ENCODE results near the gene TRDMT1.

The TRDMT1 gene

DNA sequence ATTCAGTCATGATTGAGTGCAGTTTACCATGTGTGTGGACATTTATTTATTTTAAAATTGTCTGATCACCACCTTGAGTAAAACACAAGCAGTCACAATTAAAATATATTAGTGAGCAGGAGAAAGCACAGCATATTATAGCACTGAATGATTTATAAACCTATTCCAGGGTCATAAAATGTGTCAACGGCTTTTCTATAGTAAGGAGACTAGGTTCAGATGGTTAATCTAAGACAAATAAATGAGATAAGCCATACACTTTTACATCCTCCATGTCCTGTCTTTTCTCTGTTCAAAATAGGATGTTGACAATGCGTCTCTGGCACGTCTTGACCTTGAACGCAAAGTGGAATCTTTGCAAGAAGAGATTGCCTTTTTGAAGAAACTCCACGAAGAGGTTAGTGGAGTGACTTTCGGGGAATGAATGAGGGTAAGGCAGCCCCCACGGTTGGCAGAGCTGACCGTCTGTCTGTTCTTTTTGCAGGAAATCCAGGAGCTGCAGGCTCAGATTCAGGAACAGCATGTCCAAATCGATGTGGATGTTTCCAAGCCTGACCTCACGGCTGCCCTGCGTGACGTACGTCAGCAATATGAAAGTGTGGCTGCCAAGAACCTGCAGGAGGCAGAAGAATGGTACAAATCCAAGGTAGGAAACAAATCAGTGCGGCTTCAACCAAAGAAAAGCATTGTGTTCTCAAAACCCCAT is 32.0 kb upstream of the TRDMT1 start:
- no peak for ATAC-seq (ENCODE audit: low read depth)

DNA sequence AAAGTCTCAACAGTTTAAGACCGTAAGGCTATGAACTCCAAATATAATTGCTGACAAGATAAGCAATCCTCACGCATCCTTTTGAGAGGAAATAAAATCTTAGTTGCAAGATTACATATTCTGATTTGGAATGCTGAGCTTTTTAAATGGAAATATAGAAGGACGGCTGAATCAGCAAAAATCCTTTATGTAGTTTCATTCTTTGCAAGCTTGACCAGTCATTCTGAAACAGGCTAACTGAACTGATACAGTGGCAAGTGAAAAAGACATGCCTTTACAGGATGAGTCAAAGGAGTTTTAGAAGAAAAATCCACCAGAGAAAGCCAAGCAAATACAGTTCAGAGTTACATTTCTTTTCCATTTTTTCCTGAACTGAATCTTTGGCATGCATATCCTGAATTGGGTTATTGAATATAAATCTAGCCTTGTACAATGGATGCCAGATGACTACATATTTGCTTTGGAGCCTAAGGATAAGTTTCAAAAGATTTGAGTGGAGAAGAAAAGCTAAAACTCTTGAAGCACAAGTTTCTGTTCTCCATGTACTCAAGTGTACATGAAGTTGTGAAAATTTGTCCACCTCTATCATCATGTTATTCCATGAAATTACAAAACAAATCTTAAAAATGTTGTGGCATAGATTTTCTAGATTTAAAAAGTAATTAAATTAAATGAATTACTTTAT is 30.9 kb upstream of the TRDMT1 start:
- no peak for DNase-seq (ENCODE audit: low spot score)
- no peaks in the 10 kb centered on the region for H3K9me3 ChIP-seq (ENCODE audit: severe bottlenecking)
- H3K36me3 ChIP-seq (ENCODE audit: low read depth), result peaks cover 73% of the 10 kb centered on the region

More for the DNA sequence above, 32.0 kb upstream of the TRDMT1 start:
- H3K27ac ChIP-seq (ENCODE audit: poor library complexity, severe bottlenecking), result peak overlapping the region; percentile 87
- no peaks in the 10 kb centered on the region for H3K9me3 ChIP-seq (ENCODE audit: severe bottlenecking)
- H3K4me3 ChIP-seq (ENCODE audit: severe bottlenecking), result no peak overlapping the region
- TF ChIP-seq, protein P1, sequence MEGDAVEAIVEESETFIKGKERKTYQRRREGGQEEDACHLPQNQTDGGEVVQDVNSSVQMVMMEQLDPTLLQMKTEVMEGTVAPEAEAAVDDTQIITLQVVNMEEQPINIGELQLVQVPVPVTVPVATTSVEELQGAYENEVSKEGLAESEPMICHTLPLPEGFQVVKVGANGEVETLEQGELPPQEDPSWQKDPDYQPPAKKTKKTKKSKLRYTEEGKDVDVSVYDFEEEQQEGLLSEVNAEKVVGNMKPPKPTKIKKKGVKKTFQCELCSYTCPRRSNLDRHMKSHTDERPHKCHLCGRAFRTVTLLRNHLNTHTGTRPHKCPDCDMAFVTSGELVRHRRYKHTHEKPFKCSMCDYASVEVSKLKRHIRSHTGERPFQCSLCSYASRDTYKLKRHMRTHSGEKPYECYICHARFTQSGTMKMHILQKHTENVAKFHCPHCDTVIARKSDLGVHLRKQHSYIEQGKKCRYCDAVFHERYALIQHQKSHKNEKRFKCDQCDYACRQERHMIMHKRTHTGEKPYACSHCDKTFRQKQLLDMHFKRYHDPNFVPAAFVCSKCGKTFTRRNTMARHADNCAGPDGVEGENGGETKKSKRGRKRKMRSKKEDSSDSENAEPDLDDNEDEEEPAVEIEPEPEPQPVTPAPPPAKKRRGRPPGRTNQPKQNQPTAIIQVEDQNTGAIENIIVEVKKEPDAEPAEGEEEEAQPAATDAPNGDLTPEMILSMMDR (IDR thresholded peaks at IDR 0.05; ENCODE audit: poor library complexity, severe bottlenecking), result no peak
- H3K4me1 ChIP-seq (ENCODE audit: insufficient read depth, poor library complexity, severe bottlenecking), result peaks cover 18% of the 10 kb centered on the region
- H3K36me3 ChIP-seq (ENCODE audit: low read depth), result peaks cover 79% of the 10 kb centered on the region
- DNase-seq (ENCODE audit: low spot score), result no peak
- no peaks in the 10 kb centered on the region for H3K27me3 ChIP-seq (ENCODE audit: insufficient read depth, poor library complexity, severe bottlenecking)

DNA sequence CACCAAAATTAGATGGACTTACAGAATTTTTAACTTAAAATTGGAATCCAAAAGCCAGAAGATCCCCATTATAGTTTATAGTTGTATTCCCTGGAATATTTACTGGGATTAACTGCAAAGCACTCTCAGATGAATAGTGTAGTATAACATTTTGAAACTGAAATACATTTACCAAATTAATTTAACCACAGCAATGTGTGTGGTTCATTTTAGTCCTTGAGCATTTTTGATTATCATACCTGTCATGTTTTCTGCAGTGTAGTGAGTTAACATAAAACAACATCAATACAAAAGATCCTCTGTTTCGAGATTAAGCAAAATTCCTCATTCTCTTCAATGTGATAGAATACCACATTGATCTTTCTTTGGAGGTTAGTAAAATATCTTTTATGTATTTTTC is 30.3 kb upstream of the TRDMT1 start:
- TF ChIP-seq, protein P1 (IDR thresholded peaks at IDR 0.05; ENCODE audit: poor library complexity, severe bottlenecking), result no peak
- no peak for ATAC-seq (ENCODE audit: low read depth)
- H3K27ac ChIP-seq (ENCODE audit: poor library complexity, severe bottlenecking), result peak overlapping the region; percentile 87
- H3K27me3 ChIP-seq (ENCODE audit: insufficient read depth, poor library complexity, severe bottlenecking), result no peaks in the 10 kb centered on the region
- no peak for DNase-seq (ENCODE audit: low spot score)
- peaks cover 25% of the 10 kb centered on the region for H3K4me1 ChIP-seq (ENCODE audit: insufficient read depth, poor library complexity, severe bottlenecking)
- no peaks in the 10 kb centered on the region for H3K9me3 ChIP-seq (ENCODE audit: severe bottlenecking)
- no peak overlapping the region for H3K4me3 ChIP-seq (ENCODE audit: severe bottlenecking)
- peaks cover 67% of the 10 kb centered on the region for H3K36me3 ChIP-seq (ENCODE audit: low read depth)

More for the DNA sequence above, 30.9 kb upstream of the TRDMT1 start:
- H3K4me3 ChIP-seq (ENCODE audit: severe bottlenecking), result no peak overlapping the region
- TF ChIP-seq, protein P1 (IDR thresholded peaks at IDR 0.05; ENCODE audit: poor library complexity, severe bottlenecking), result no peak
- no peak for ATAC-seq (ENCODE audit: low read depth)
- peak overlapping the region; percentile 87 for H3K27ac ChIP-seq (ENCODE audit: poor library complexity, severe bottlenecking)
- H3K4me1 ChIP-seq (ENCODE audit: insufficient read depth, poor library complexity, severe bottlenecking), result peaks cover 24% of the 10 kb centered on the region
- no peaks in the 10 kb centered on the region for H3K27me3 ChIP-seq (ENCODE audit: insufficient read depth, poor library complexity, severe bottlenecking)

- DNase-seq (ENCODE audit: low spot score) (peak; percentile 87), ATAC-seq (ENCODE audit: low read depth) (peak; percentile 44)
- no peaks in the 10 kb centered on the region for H3K27me3 ChIP-seq (ENCODE audit: insufficient read depth, poor library complexity, severe bottlenecking)
- TF ChIP-seq, protein P1 (IDR thresholded peaks at IDR 0.05; ENCODE audit: poor library complexity, severe bottlenecking), result no peak
- peaks cover 50% of the 10 kb centered on the region for H3K36me3 ChIP-seq (ENCODE audit: low read depth)
- H3K4me3 ChIP-seq (ENCODE audit: severe bottlenecking), result peak overlapping the region; percentile 73
- peaks cover 25% of the 10 kb centered on the region for H3K4me1 ChIP-seq (ENCODE audit: insufficient read depth, poor library complexity, severe bottlenecking)
- H3K27ac ChIP-seq (ENCODE audit: poor library complexity, severe bottlenecking), result peak overlapping the region; percentile 87
- H3K9me3 ChIP-seq (ENCODE audit: severe bottlenecking), result no peaks in the 10 kb centered on the region
Observed at GRCh38 chr10:17229967-17230682, 28.7 kb upstream of the TRDMT1 start.
